Hepatocyte (in vitro differentiated cells): ENCODE measurements around the gene NHSL1. TPM values are rescaled to one million over a fixed set of nuclear protein-coding genes. Genes with fewer than 3 reads are reported as not detected.

Experiments
- DNase-seq: peaks from one replicate; pipeline ENCODE4 v3.0.0-alpha.2; 2016; ENCODE audit warnings: low spot score
- H2AFZ ChIP-seq: fragments of 200-600 bp; sonication (generic); 2 replicates; pipeline ENCODE4 v1.6.0; 2016; ENCODE audit warnings: antibody characterized with exemption, mild to moderate bottlenecking
- H3K27ac ChIP-seq: fragments of 200-600 bp; sonication (generic); 2 replicates; pipeline ENCODE4 v1.5.1; 2016; ENCODE audit warnings: mild to moderate bottlenecking
- H3K27me3 ChIP-seq: fragments of 200-600 bp; sonication (generic); 2 replicates; pipeline ENCODE4 v1.6.1; 2016
- H3K36me3 ChIP-seq: fragments of 200-600 bp; sonication (generic); replicated peaks from 2 replicates; pipeline ENCODE4 v1.5.1; 2016; ENCODE audit warnings: low read depth; ENCODE audit not compliant: insufficient read depth
- H3K4me1 ChIP-seq: fragments of 200-600 bp; sonication (generic); 2 replicates; pipeline ENCODE4 v1.5.1; 2016; ENCODE audit warnings: mild to moderate bottlenecking, moderate library complexity; ENCODE audit not compliant: insufficient read depth
- H3K4me2 ChIP-seq: fragments of 200-600 bp; sonication (generic); 2 replicates; pipeline ENCODE4 v1.6.0; 2016
- H3K4me3 ChIP-seq: fragments of 200-600 bp; sonication (generic); 2 replicates; pipeline ENCODE4 v1.5.1; 2016; ENCODE audit warnings: mild to moderate bottlenecking
- H3K79me2 ChIP-seq: fragments of 200-600 bp; sonication (generic); 2 replicates; pipeline ENCODE4 v1.6.0; 2017; ENCODE audit warnings: mild to moderate bottlenecking
- H3K9me2 ChIP-seq: fragments of 200-600 bp; sonication (generic); replicated peaks from 2 replicates; pipeline ENCODE4 v1.6.0; 2017; ENCODE audit warnings: mild to moderate bottlenecking; ENCODE audit not compliant: insufficient read depth
- H3K9me3 ChIP-seq: fragments of 200-600 bp; sonication (generic); 2 replicates; pipeline ENCODE4 v1.5.1; 2016; ENCODE audit warnings: low read depth, mild to moderate bottlenecking
- H4K20me1 ChIP-seq: fragments of 200-600 bp; sonication (generic); 2 replicates; pipeline ENCODE4 v1.6.0; 2016; ENCODE audit warnings: mild to moderate bottlenecking; ENCODE audit not compliant: insufficient read depth, poor library complexity, severe bottlenecking
- EZH2 ChIP-seq: fragments of 200-600 bp; sonication (generic); IDR thresholded peaks from 2 replicates; pipeline ENCODE4 v1.6.1; 2016; ENCODE audit warnings: antibody characterized with exemption, mild to moderate bottlenecking, borderline replicate concordance
- EZH2phosphoT487 ChIP-seq: fragments of 200-600 bp; sonication (generic); IDR thresholded peaks from one replicate; pipeline ENCODE4 v1.6.1; 2018; ENCODE audit warnings: antibody characterized with exemption, mild to moderate bottlenecking, low read depth, moderate library complexity; ENCODE audit not compliant: unreplicated experiment, severe bottlenecking
- WGBS: methylation state at CpG from one replicate; pipeline ENCODE4 v1.1.6; 2016; ENCODE audit warnings: low lambda C conversion rate; ENCODE audit errors: missing lambda C conversion rate; 5-methylcytosine and 5-hydroxymethylcytosine counted together
- polyA plus RNA-seq: library from polyadenylated mRNA; unstranded; fragments of >200 nt; fragmentation: Nextera tagmentation; extraction: Ambion mirVana; gene quantifications from 2 replicates; pipeline ENCODE4 v1.2.1, GENCODE V29; 2016
- total RNA-seq: library from RNA; depleted of rRNA; stranded (reverse); fragments of >200 nt; gene quantifications from 2 replicates; pipeline ENCODE4 v1.2.3, GENCODE V29; 2014
- TF ChIP-seq, protein P1 (sequence below): fragments of 200-600 bp; sonication (generic); IDR thresholded peaks from 2 replicates; pipeline ENCODE4 v1.5.1; 2016; ENCODE audit warnings: antibody characterized with exemption, mild to moderate bottlenecking; ENCODE audit not compliant: poor library complexity

The NHSL1 gene
- total and polyA plus RNA-seq, 2 experiments from 2014 or later = 39.0 to 58.0 TPM

DNA sequence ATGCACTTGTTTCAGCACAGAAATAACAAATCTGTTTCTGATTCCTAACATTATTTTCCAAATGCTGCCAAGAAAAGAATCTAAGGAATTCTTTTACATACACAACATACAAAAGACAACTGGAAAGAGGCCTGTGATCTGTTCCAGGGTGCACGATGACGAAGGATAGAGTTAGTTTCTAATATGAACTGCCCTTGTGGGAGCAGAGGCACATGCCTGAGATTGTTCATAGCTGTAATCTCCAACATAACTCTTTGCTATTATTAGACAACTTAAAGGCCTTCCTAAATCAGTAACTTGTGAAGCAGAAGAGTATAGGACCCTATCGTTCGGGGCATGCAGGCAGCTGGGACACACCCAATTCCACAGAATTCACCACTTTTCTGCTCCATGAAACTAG is 41.2 kb upstream of the NHSL1 start:
- H3K4me1 ChIP-seq = peaks cover 63% of the 10 kb centered on the region
- DNase-seq = peak; percentile 35

DNA sequence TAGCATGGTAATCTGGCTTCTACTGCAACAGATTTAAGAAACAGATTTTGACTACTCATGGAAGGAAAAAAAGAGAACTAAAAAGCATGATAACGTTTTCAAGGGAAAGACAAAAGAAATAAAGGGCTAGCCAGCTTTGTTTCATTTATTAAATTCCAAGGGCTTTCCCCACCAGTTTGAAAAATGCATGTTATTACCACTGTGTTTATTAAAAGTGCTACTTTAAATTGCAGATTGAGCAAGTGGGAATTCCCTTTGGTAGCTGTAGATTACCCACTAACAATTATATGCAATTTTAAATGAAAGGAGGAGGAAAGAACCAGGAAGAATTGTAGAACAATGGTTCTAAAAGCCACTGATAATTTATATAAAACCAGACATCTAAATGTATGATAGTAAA is 40.6 kb upstream of the NHSL1 start:
- no peak for DNase-seq
- TF ChIP-seq, protein P1, sequence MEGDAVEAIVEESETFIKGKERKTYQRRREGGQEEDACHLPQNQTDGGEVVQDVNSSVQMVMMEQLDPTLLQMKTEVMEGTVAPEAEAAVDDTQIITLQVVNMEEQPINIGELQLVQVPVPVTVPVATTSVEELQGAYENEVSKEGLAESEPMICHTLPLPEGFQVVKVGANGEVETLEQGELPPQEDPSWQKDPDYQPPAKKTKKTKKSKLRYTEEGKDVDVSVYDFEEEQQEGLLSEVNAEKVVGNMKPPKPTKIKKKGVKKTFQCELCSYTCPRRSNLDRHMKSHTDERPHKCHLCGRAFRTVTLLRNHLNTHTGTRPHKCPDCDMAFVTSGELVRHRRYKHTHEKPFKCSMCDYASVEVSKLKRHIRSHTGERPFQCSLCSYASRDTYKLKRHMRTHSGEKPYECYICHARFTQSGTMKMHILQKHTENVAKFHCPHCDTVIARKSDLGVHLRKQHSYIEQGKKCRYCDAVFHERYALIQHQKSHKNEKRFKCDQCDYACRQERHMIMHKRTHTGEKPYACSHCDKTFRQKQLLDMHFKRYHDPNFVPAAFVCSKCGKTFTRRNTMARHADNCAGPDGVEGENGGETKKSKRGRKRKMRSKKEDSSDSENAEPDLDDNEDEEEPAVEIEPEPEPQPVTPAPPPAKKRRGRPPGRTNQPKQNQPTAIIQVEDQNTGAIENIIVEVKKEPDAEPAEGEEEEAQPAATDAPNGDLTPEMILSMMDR = no peak
- no peak for TF ChIP-seq EZH2
- TF ChIP-seq EZH2phosphoT487 = no peak
- Histone ChIP-seq H3K27me3 (no peaks in the 10 kb centered on the region), H3K4me2 (peak overlapping the region; percentile 55), H3K4me1 (peaks cover 65% of the 10 kb centered on the region), H4K20me1 (no peaks in the 10 kb centered on the region), H3K9me2 (no peaks in the 10 kb centered on the region), H3K36me3 (no peaks in the 10 kb centered on the region), H2AFZ (no peak overlapping the region), H3K27ac (peak overlapping the region; percentile 79), H3K4me3 (no peak overlapping the region), H3K9me3 (no peaks in the 10 kb centered on the region), H3K79me2 (peaks cover 78% of the 10 kb centered on the region)
- WGBS = 48% methylated on average over 1 of the region's 1 CpG

More for the DNA sequence above, 41.2 kb upstream of the NHSL1 start:
- H3K9me2 ChIP-seq = no peaks in the 10 kb centered on the region
- H2AFZ ChIP-seq = no peak overlapping the region
- H4K20me1 ChIP-seq = no peaks in the 10 kb centered on the region
- 34% methylated on average over 4 of the region's 4 CpGs for WGBS
- peak overlapping the region; percentile 55 for H3K4me2 ChIP-seq
- no peaks in the 10 kb centered on the region for H3K9me3 ChIP-seq
- peaks cover 76% of the 10 kb centered on the region for H3K79me2 ChIP-seq
- no peaks in the 10 kb centered on the region for H3K27me3 ChIP-seq
- H3K4me3 ChIP-seq = no peak overlapping the region
- H3K27ac ChIP-seq = peak overlapping the region; percentile 79
- H3K36me3 ChIP-seq = no peaks in the 10 kb centered on the region
- no peak for TF ChIP-seq EZH2phosphoT487
- no peak for TF ChIP-seq EZH2
- TF ChIP-seq, protein P1 = no peak

DNA sequence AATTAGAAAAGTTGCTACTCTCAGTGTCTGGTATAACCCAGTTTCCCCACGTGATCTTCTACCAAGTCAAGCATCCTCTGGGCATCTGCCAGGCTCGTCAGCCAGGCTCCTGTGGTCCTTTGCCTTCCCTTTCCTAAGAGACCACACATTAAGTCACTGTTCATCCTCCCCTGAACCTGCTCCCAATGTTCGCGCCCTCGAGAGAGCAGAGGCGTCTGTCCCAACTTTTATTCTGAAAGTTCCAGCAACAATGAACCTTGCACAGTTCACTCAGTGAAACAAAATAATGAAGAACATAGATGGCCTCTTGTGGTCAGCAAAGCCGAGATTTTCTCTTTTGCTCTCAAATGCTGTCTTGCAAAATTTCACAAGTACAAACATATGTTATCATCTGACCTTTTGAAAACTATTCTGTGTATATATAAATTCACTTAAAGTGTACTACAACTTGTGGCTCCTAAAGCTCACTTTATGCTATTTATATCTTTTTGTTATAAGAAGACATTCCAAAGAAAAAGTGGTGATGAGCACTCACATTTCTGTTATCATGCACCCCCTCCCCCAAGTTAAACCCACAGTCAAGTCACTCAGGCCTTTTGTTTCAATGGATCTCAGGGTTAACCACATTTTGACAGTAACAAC is 39.2 kb upstream of the NHSL1 start:
- no peak for DNase-seq
- Histone ChIP-seq H3K36me3 (no peaks in the 10 kb centered on the region), H3K9me2 (no peaks in the 10 kb centered on the region), H4K20me1 (no peaks in the 10 kb centered on the region), H3K27me3 (no peaks in the 10 kb centered on the region), H3K4me2 (peak overlapping the region; percentile 51), H3K4me1 (peaks cover 65% of the 10 kb centered on the region), H3K9me3 (no peaks in the 10 kb centered on the region), H3K27ac (peak overlapping the region; percentile 36), H2AFZ (no peak overlapping the region), H3K79me2 (peaks cover 81% of the 10 kb centered on the region), H3K4me3 (no peak overlapping the region)
- 69% methylated on average over 7 of the region's 7 CpGs for WGBS
- TF ChIP-seq EZH2 (no peak), EZH2phosphoT487 (no peak)
- TF ChIP-seq, protein P1 = no peak
